ENCODE measurements around the gene BLID. TPM values are rescaled to one million over a fixed set of nuclear protein-coding genes. Genes with fewer than 3 reads are reported as not detected.
A peak's percentile ranks its signal among the peaks of the same experiment; 100 is the strongest.

BLID gene
- total and polyA plus RNA-seq, 10 of the 15 experiments (the other 5 are each of a cell fraction or from before 2014, with no cell fraction given), result not detected

GRCh38 chr11:122069707-122070360, 46.2 kb downstream of the BLID start:
- H3K9ac ChIP-seq (ENCODE audit: control insufficient read depth, insufficient read depth, low read length), result no peak overlapping the region
- H3K27me3 ChIP-seq (replicated peaks in 1 of 2; ENCODE audit: control insufficient read depth in 2 of 2, insufficient read depth in 2 of 2, low read length in 1 of 2), result no peaks in the 10 kb centered on the region; a peak in 1 of 4 replicates
- H3K79me2 ChIP-seq (ENCODE audit: control insufficient read depth, insufficient read depth, low read length), result no peaks in the 10 kb centered on the region
- DNase-seq (ENCODE audit: low read depth, low spot score) (no peak), FAIRE-seq (no peak), ATAC-seq (no peak)
- ChIA-PET CTCF (interaction anchor here (0.6 kb wide), 1 partner anchor 14 kb away, joined by 3 read pairs; no protein-coding TSS in a partner anchor), SMC1A (ENCODE audit: uncharacterized antibody, unreplicated experiment) (interaction anchor here (1.7 kb wide), 1 partner anchor 11 kb away, joined by 5 read pairs; no protein-coding TSS in a partner anchor), RAD21 (ENCODE audit: unreplicated experiment) (no interaction called here), POLR2A (no interaction called here)
- BruUV-seq (replicated peaks), result no TSS peak
- no peaks in the 10 kb centered on the region for H3K4me1 ChIP-seq (ENCODE audit: control insufficient read depth, insufficient read depth, low read length)
- H4K20me1 ChIP-seq (ENCODE audit: control insufficient read depth, insufficient read depth), result no peaks in the 10 kb centered on the region
- 0 out of 2 replicates have a peak, but pooled peaks have one; percentile 22 for TF ChIP-seq PKNOX1 (IDR thresholded peaks at IDR 0.05)
- peak; percentile 79 for TF ChIP-seq BMI1 (IDR thresholded peaks at IDR 0.05; ENCODE audit: borderline replicate concordance)
- TF ChIP-seq ZNF592 (IDR thresholded peaks at IDR 0.05), result no peak
- in situ Hi-C loops (cut with MboI), result no loop called here
- H3K9me3 ChIP-seq (replicated peaks; ENCODE audit: control insufficient read depth, insufficient read depth, low read length), result no peaks in the 10 kb centered on the region
- H2AFZ ChIP-seq (ENCODE audit: control insufficient read depth, low read depth, low read length), result no peak overlapping the region
- H3K36me3 ChIP-seq (ENCODE audit: control insufficient read depth in 2 of 2, insufficient read depth in 2 of 2, low read length in 1 of 2), result no peaks in the 10 kb centered on the region
- H3K4me2 ChIP-seq (ENCODE audit: control insufficient read depth, insufficient read depth), result no peak overlapping the region
- H3K27ac ChIP-seq (ENCODE audit: control insufficient read depth, insufficient read depth), result no peak overlapping the region
- 17% methylated on average over 7 of the region's 7 CpGs for WGBS (ENCODE audit: insufficient coverage, insufficient replicate concordance, low lambda C conversion rate, missing lambda C conversion rate)
- intact Hi-C loops (cut with micrococcal nuclease; ENCODE audit: unreplicated experiment), result no loop called here
- H3K4me3 ChIP-seq, result no peak overlapping the region
